Head of caudate nucleus (tissue), 42 donors: ENCODE data around the gene MAPT.
"Not testable (repeated sequence)": the region's sequence is repeated elsewhere in the genome, so short reads cannot be mapped to it uniquely, and the experiment has no call there.

ENCODE experiments used
- DNase-seq, 42 donors: peaks; one replicate each; pipeline versions ENCODE4 v3.0.0 to v3.0.0-alpha.2; 2020 to 2021; ENCODE audit warnings: mixed read lengths in 7 of 42
- intact Hi-C: fragments of 100-400 bp; cut with DNase I; formaldehyde crosslinking; loops from one replicate; pipeline ENCODE4 v1.15.0; 2022

Gene MAPT

DNA sequence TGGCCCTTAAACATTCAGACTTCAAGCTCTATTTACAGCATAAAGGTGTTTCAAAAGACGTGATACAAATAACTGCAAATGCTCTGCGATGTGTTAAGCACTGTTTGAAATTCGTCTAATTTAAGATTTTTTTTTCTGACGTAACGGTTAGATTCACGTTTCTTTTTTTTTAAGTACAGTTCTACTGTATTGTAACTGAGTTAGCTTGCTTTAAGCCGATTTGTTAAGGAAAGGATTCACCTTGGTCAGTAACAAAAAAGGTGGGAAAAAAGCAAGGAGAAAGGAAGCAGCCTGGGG is 681 bp upstream of the MAPT start:
- DNase-seq: no peak
- intact Hi-C loops: loop anchor here (2.0 to 5.0 kb wide), 2 partner anchors 41 to 55 kb away; no protein-coding TSS in a partner anchor

DNA sequence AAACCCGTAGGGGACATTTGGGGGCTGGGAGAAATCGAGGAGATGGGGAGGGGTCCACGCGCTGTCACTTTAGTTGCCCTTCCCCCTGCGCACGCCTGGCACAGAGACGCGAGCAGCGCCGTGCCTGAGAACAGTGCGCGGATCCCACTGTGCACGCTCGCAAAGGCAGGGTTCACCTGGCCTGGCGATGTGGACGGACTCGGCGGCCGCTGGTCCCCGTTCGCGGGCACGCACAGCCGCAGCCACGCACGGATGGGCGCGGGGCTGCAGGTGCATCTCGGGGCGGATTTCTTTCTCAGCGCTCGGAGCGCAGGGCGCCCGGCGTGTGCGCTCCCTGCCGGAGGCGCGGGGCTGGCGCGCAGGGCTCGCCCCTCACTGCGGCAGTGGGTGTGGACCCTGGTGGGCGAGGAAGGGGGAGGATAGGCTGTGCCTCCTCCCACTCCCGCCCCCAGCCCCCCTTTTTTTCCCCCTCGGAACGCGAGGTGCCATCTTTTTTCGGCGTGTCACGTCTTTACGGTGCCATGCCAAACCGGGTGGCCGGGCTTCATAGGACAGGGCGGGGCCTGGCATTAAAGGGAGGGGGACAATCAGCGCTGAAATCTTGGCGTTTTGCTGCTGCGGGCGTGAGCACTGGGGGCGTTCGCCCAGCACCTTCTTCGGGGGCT is 1.1 kb downstream of the MAPT start:
- DNase-seq: peak; percentile 32 to 84 (median 69)
- intact Hi-C loops: loop anchor here (2.0 kb wide), 1 partner anchor 53 kb away; no protein-coding TSS in a partner anchor

DNA sequence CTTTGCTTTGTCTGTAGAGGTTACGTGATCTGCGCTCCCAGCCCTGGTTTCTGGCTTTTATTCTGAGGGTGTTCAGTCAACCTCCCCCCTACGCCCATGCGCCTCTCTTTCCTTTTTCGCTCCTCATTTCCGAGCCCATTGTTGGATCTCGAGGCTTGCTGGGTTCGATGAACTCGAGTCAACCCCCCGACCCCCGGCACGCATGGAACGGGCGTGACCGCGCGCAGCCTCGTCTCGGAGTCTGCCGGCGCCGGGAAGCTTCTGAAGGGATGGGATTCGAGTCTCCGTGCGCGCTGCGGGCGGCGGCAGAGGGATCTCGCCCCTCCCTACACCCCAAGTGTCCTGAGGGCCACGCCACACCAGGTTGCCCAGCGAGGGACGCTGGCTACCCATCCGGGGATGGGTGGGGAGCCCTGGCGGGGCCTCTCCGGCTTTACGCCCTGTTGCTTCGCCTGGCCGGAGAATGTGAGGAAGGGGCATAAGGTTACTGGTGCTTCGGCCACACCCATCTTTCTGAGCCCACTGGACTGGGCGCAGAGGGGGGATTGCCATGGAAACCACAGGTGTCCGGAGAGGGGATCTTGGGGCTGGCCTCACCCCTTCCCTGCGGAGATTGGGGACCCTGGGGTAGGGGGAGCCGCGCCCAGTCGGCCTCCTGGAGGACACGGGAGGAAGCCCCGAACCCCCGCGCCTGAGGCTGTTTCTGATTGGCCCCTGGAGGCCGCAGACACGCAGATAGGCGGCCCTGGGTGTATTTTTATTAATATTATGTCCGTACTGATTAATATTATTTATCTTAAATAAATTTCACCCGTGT is 1.8 kb downstream of the MAPT start:
- peak in 41 of 42 donors; percentile 31 to 80 (median 59) for DNase-seq
- intact Hi-C loops: loop anchor here (2.0 kb wide), 1 partner anchor 53 kb away; no protein-coding TSS in a partner anchor

DNA sequence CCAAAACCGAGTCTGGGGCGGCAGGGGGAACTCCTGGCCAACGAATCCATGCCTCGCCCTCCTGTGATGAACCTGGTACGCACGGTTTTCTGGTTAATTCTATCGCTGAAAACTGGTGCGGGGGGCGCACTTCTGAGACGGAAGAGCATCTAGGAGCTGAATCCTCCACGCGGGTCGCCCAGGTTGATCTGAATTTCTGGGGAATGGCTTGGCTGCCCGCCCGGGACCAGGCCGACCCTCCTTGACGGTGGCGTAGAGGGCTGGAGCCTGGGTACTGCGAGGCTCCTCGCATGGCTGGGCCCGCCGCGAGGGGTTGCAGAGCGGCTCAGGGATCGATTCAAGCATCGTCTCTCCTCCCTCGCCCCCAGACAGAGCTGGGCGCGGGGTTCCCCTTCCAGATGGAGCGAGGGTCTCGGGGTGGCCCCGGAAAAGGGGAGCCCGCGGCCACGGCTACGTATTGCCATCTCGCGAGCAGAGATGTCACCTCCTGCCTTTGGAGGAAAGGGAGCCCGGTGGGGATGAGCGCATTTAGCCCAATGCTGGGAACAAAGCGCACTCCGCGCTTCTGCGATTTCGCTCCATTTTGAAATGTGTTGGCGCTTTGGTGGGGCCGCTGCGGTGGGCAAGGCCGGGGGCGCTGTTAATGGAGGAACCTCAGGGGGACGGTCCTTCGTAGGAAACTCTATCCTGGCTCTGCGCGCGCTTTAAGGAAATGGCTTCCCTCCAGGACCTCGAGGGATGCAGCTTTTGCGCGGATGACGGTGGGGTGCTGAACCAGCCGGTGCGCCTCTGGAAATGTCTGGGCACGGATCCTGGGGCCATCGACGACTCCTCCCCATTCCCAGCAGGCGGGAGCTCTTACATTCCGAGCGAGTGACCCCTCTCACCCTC is 2.7 kb downstream of the MAPT start:
- DNase-seq: peak in 40 of 42 donors; percentile 28 to 74 (median 56)

DNA sequence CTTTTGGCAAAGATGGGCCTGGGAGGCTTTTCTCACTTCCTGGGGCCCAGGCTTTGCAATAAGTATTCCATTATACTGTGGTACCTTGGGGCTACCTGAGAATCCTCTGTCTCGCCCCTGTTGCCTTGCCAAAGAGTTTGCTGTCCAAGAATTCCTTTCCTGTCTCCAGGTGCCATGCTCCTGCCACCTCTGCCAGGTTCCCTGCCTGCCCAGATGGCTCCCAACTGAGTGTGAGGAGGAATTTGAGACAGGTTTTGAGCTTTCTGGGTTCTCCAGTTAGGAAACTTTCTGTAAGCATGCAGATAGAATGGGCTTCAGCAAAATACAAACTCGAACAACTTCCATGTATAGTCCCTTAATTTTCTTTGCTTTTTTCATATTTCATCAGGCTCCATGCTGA is 5.8 kb downstream of the MAPT start:
- DNase-seq: no peak

More for the DNA sequence above, 2.7 kb downstream of the MAPT start:
- intact Hi-C loops: no loop called here

DNA sequence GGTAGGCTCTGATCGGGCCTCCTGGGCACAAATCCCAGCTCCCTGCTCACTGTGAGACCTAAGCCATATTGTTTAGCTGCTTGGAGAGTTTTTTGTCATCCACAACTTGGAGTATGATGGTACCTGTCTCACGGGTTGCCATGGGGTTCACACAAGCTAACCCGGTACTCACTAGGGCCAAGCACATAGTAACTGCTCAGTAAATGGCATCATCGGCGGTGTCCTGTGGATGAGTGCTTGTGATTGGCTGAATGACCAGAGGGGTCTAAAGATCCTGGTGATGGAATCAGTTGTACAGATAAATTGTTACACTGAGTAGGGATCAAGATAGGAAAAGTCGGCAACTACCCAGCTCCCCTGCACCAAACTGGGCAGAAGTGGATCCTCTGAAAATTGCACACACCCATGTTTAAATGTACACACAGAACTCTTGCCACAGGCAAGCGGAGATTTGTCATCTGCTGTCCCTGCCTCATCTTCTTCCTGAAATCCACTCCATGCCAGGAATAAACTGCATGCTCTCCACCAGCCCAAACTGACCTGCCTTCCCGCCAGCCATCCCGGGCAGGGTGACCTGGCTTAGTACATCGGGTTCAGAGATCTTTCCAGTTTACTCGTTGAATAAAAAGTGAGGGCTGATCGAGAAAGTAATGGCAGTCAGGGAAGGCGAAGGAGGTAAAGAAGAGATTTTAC is 6.5 kb downstream of the MAPT start:
- intact Hi-C loops: no loop called here
- no peak for DNase-seq

More for the DNA sequence above, 5.8 kb downstream of the MAPT start:
- intact Hi-C loops: no loop called here

DNA sequence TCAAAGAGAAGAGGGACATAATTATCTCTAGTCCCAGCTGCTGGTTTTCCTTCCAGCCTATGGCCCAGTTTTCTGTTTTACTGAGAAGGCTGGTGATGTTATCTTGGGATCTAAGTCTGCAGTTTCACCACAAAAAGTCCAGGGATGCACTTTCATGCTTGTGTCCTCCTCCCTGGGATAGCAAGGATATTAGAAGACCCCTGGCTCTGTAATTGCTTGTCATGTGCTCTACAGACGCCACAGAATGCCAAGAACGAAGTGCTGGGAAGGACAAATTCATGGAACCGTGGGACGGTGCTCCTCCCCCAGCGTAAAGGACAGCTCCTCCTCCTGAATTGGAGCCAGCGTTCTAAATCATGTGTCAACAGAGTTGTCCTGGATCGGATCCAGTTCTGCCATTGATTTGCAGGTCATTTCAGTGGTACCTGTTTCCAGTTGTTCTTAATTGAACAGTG is 8.6 kb downstream of the MAPT start:
- intact Hi-C loops: no loop called here
- peak in 9 of 42 donors; percentile 17 to 77 (median 46) for DNase-seq

DNA sequence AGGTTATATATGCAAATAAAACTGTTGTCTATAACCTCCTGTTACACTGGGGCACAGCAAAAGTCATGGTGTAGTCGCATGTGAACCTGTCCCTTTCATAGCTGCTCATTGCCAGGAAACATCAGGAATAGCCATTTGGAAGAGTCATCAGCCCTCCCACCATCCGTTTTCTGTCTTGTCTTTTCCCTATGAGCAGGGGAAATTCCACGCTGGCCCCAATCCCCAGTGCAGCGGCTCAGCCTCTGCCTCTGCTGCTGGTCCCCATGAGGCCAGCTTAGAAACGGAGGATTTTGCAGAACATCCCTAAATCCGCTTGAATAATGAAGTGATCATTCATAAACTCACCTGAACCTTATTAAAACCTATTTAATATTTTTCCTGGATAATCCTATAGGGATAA is 10.5 kb downstream of the MAPT start:
- intact Hi-C loops: no loop called here
- DNase-seq: no peak

DNA sequence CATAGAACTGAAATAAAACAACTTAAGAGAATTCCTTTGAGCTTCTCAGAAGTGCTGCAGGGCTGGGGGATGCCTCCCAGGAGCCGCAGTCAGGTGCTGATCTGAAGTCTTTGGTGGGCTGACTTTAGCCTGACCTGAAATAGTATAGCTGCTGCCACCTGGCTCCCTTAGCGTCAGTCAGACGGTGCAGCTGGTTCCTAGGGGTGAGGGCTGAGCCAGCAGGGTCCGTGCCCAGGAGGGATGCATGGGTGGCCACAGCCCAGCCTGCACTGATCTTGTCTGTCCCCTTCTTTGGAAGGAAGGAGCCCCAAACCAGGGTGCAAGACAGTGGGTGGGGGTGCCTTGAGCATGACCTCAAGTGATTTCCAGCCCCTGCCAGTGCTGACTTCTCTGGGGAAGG is 11.5 kb downstream of the MAPT start:
- DNase-seq: no peak
- intact Hi-C loops: no loop called here

DNA sequence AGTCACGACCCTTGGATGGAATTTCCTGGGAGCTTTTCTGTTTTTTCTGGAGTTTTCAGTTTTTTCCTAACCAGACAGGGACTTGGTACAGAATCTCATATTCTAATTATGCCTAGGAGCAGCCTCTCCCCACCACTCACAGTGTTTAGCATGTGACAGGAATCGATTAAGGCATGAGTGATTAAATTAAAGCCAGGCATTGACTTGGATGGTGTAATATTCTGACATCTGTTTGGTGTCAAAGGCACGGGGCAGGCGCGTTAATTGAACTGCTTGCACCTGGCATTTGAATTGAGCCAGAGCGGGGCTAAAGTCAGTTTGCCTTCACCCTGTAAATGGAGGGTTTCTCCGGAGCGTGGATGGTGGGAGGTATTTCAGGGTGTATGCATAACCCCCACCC is 11.9 kb downstream of the MAPT start:
- intact Hi-C loops: no loop called here

DNA sequence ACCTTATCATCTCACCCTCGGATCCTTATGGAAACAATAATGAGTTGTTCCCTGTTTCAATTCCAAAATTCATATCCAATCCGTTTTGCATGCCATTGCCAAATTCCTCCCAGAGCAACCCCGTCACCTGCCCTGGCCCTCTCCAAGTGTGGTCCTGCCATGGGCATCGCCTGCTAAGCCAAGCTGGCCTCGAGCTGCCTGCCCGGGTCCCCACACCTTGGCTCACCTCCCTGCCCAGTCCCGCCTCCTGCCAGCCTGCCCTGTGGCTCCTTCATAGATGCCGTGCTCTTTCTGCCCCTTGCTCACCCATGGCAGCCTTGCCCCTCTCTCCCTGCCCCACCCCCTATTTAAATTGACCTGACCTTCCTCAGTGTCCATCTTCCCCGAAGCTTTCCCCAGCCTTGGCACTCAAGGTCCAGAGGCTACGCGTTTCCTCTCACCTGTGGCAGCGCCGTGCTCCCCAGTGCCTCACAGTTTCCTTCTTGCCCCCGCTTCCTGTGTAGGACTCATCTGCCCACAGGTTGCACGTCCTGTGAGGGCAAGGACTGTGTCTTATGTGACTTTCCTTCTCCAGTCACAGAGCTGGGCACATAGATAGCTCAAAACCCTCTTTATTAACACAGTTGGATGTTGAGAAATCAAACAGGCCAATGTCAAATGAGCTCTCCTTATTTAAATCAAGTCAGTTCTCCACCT is 12.7 kb downstream of the MAPT start:
- DNase-seq: peak in 1 of 42 donors; percentile 26
- intact Hi-C loops: no loop called here

More for the DNA sequence above, 11.9 kb downstream of the MAPT start:
- no peak for DNase-seq

DNA sequence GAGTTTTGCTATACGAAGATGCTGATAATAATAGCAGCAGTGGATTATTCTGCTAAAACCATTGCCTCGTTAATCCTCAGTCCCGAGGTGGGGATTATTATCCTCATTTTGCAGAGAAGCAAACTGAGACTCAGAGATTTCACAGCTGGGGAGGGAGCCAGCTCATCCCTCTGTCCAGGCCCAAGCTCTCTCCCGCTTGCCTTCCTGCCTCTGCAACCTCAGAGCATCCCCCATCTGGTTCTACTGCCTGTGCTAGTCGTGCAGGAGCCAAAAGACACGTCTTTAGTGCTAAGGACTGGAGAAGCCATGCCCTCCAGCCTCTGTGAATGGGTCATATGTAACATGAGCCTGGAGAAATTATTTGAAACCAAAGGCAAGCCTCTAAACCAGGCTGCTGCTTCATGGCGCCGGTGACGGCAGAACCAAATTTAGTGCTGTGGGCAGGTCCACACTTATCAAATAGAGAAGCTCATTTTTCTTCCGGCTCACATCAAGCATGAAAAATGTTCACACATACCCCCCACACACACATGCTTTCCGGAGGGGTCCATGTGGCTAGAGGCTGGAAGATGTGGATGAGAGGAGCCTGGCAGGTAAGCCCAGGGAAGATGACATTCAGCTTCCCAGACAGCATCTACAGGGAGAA is 13.5 kb downstream of the MAPT start:
- intact Hi-C loops: no loop called here
- DNase-seq: no peak

DNA sequence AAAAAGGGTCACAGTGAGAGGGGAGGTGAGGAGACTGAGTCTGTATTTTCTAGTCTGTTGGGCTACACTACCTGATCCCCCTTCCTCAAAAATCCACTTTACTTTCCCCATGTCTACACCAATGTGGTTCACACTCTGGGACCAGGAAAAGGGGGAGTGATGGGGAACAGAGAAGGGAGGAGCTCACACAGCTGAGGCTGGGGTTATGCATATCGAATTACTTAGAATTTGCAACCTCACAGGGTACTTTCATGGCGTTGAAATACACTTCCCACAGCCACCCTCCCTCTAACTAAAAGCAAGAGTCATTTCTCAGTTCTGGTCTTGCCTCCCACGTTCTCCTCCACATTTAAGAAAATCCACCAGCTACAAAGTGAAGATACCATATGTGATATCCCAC is 14.1 kb downstream of the MAPT start:
- no peak for DNase-seq
- intact Hi-C loops: no loop called here

DNA sequence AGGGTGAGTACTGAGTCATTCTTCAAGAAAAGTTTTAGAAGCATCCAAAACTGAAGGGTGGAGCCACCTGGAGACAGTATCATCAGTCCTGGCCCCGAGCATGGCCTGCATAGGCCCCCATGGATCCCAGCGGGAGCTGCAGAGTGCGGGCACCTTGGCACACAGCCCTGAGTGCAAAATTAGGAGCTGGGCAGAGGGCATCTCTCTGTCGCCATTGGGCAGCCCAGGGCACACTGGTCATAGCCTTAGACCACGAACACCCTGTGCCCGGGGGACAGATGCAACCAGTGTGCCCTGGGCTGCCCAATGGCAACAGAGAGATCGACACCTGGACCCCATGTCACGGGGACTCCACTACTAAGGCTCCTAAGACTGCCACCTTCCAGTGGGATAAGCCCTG is 14.6 kb downstream of the MAPT start:
- peak in 1 of 42 donors; percentile 34 for DNase-seq
- intact Hi-C loops: no loop called here

DNA sequence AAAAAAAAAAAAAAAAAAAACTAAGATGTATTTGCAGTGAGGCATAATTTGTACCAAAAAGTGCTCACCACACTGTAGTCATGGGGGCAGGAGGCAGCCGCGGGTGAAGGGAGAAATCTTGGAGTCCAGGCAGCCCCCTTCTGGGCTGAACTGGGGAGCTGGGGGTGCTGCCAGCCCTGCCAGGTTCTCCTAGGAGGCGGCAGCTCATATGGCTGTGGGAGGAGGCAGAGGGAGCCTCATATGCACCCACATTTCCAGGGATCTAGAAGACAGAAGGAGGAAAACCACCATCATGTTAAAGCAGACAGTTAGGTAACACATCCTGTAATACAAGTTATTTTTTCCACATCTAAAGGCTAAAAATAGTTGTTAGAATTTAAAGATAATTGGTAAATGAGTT is 16.3 kb downstream of the MAPT start:
- intact Hi-C loops: no loop called here
- DNase-seq: peak in 6 of 42 donors; percentile 35 to 62 (median 41)

DNA sequence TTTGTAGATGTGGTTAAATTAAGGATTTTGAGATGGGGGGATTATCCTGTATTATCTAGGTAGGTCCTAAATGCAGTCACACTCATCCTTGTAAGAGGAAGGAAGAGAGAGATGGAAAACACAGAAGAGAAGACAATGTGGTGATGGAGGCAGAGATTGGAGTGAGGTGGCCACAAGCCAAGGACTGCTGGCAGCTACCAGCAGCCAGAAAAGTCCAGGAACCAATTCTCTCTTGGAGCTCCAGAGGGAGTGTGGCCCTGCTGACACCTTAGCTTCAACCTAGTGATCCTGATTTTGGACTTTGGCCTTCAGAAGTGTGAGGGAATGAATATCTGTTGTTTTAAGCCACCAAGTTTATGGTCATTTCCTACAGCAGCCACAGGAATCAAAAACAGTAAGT is 18.0 kb downstream of the MAPT start:
- peak in 1 of 42 donors; percentile 23 for DNase-seq
- intact Hi-C loops: no loop called here

DNA sequence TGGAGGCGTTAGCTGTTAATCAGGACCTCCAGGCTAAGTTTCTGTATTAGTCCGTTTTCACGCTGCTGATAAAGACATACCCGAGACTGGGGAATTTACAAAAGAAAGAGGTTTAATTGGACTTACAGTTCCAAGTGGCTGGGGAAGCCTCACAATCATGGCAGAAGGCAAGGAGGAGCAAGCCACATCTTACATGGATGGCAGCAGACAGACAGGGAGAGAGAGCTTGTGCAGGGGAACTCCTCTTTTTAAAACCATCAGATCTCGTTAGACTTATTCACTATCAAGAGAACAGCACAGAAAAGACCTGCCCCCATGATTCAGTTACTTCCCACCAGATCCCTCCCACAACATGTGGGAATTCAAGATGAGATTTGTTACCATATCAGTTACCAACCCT is 18.7 kb downstream of the MAPT start:
- peak in 1 of 42 donors; percentile 15 for DNase-seq
- intact Hi-C loops: not testable (repeated sequence)
